Activated T-helper 17 cell treated with anti-CD3 and anti-CD28 coated beads, Interleukin-2, amount 50 U/mL, for 72 hours (primary cell): ENCODE data around the gene KAT2B. TPM values are rescaled to one million over a fixed set of nuclear protein-coding genes. Genes with fewer than 3 reads are reported as not detected.
"Not testable (repeated sequence)": the region's sequence is repeated elsewhere in the genome, so short reads cannot be mapped to it uniquely, and the experiment has no call there.

ENCODE experiments used
- ATAC-seq: fragments of 150-1000 bp; cut with Tn5 transposase; replicated peaks from 2 replicates; pipeline ENCODE4 v1.10.0; 2021; ENCODE audit warnings: mild to moderate bottlenecking, moderate library complexity
- H3K27ac Mint-ChIP-seq: one replicate; pipeline ENCODE4 v1.8.0; 2022; ENCODE audit warnings: mixed read lengths
- H3K27me3 Mint-ChIP-seq: one replicate; pipeline ENCODE4 v1.8.0; 2022; ENCODE audit warnings: mixed read lengths
- H3K36me3 Mint-ChIP-seq: one replicate; pipeline ENCODE4 v1.8.0; 2022; ENCODE audit warnings: low read depth, mild to moderate bottlenecking, mixed read lengths
- H3K4me1 Mint-ChIP-seq: one replicate; pipeline ENCODE4 v1.8.0; 2022; ENCODE audit warnings: mixed read lengths
- H3K4me3 Mint-ChIP-seq: one replicate; pipeline ENCODE4 v1.8.0; 2022; ENCODE audit warnings: mild to moderate bottlenecking, mixed read lengths
- H3K9me3 Mint-ChIP-seq: one replicate; pipeline ENCODE4 v1.8.0; 2022; ENCODE audit warnings: mixed read lengths
- total RNA-seq, 2 donors: library from RNA; stranded (reverse); gene quantifications; one replicate each; pipeline ENCODE4 v1.2.3, GENCODE V29; 2022

The KAT2B gene
- total RNA-seq: 100 to 1,000 TPM; 109 to 143 TPM

DNA sequence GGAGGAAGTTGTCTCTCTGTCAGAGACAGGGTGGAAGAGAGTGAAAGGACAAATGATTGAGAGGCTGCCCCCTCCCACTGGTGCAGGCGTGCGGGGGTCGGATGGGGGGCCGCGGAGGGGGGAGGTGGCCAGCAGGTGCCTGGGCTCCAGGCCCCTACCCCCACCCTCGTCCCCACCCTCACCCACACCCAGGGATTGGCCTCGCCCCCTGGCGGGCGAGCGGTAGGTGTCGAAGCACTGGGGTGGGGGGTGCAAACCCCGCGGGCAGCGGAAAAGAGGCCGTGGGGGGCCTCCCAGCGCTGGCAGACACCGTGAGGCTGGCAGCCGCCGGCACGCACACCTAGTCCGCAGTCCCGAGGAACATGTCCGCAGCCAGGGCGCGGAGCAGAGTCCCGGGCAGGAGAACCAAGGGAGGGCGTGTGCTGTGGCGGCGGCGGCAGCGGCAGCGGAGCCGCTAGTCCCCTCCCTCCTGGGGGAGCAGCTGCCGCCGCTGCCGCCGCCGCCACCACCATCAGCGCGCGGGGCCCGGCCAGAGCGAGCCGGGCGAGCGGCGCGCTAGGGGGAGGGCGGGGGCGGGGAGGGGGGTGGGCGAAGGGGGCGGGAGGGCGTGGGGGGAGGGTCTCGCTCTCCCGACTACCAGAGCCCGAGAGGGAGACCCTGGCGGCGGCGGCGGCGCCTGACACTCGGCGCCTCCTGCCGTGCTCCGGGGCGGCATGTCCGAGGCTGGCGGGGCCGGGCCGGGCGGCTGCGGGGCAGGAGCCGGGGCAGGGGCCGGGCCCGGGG lies at the start of gene KAT2B:
TSS of gene KAT2B (plus strand) at position 682 of the 783 bp plus-strand sequence. CDS start at position 714, 32 bp downstream.
- H3K9me3 Mint-ChIP-seq: no peaks in the 10 kb centered on the region
- peaks cover 53% of the 10 kb centered on the region for H3K36me3 Mint-ChIP-seq
- no peaks in the 10 kb centered on the region for H3K27me3 Mint-ChIP-seq
- peak within 1 kb of the TSS; percentile 98 for H3K4me3 Mint-ChIP-seq
- H3K27ac Mint-ChIP-seq: peak within 1 kb of the TSS; percentile 98
- peaks cover 37% of the 10 kb centered on the region for H3K4me1 Mint-ChIP-seq
- peak; percentile 59 for ATAC-seq

DNA sequence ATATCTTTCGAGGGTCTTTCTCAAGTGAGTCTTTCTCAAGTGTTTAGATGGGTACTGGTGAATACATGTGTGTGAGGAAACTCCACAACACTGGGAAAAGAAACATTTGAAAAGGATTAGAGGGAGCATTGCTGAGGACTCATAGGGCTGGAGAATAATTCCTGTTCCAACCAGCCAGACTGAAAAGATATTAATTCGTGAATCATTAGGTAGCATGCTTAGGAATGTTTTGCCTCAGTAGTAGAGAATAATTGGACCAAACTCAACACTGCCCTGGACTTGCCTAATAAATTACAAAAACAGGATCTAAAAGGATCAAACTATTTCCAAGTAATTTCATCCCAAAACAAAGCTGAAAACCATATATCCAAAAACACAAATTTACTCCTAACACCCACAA lies 45.5 kb upstream of the KAT2B start:
- no peaks in the 10 kb centered on the region for H3K36me3 Mint-ChIP-seq
- H3K4me3 Mint-ChIP-seq: no peak overlapping the region
- H3K4me1 Mint-ChIP-seq: no peaks in the 10 kb centered on the region
- no peaks in the 10 kb centered on the region for H3K27me3 Mint-ChIP-seq
- no peak overlapping the region for H3K27ac Mint-ChIP-seq
- no peak for ATAC-seq
- H3K9me3 Mint-ChIP-seq: peaks cover 4% of the 10 kb centered on the region

DNA sequence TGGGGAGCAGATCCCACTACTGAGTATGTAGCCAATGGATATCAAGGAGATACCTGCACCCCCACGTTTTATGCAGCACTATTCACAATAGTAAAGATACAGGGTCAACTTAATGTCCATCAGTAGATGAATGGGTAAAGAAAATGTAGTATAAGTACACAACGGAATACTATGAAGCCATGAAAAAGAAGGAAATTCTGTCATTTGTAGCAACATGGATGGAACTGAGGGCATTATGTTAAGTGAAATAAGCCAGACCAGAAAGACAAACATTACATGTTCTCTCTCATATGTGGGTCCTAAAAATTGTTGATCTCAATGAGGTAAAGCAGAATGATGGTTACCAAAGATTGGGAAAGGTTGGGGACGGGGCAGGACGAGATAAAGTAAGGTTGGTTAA lies 42.7 kb upstream of the KAT2B start:
- Mint-ChIP-seq H3K36me3 (no peaks in the 10 kb centered on the region), H3K27me3 (no peaks in the 10 kb centered on the region), H3K4me3 (no peak overlapping the region), H3K4me1 (no peaks in the 10 kb centered on the region), H3K9me3 (peaks cover 4% of the 10 kb centered on the region), H3K27ac (no peak overlapping the region)
- ATAC-seq: no peak

- H3K9me3 Mint-ChIP-seq: peaks cover 4% of the 10 kb centered on the region
- H3K27me3 Mint-ChIP-seq: no peaks in the 10 kb centered on the region
- H3K27ac Mint-ChIP-seq: no peak overlapping the region
- H3K4me3 Mint-ChIP-seq: no peak overlapping the region
- H3K36me3 Mint-ChIP-seq: no peaks in the 10 kb centered on the region
- no peaks in the 10 kb centered on the region for H3K4me1 Mint-ChIP-seq
- ATAC-seq: no peak
Observed at GRCh38 chr3:20001932-20002331, 38.3 kb upstream of the KAT2B start.

DNA sequence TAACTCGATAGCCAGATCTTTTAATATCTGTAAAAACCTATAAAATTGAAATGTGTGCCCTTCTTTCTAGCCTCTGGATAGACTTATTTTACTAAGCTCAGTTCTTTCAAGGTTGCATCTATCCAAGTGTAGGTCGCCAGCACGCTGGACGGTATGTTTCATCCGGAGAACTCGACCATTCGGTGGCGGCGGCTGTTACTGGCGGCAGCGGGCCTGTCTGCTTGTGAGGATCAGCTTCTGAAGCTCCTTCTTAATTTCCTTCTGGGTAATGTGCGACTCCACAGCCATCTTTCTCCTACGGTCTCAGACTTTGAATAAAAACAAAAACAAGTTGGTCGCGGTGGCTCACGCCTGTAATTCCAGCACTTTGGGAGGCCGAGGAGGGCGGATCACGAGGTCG lies 32.3 kb upstream of the KAT2B start:
- Mint-ChIP-seq H3K27me3 (no peaks in the 10 kb centered on the region), H3K36me3 (no peaks in the 10 kb centered on the region), H3K9me3 (no peaks in the 10 kb centered on the region), H3K4me1 (no peaks in the 10 kb centered on the region), H3K4me3 (no peak overlapping the region), H3K27ac (no peak overlapping the region)
- no peak for ATAC-seq

DNA sequence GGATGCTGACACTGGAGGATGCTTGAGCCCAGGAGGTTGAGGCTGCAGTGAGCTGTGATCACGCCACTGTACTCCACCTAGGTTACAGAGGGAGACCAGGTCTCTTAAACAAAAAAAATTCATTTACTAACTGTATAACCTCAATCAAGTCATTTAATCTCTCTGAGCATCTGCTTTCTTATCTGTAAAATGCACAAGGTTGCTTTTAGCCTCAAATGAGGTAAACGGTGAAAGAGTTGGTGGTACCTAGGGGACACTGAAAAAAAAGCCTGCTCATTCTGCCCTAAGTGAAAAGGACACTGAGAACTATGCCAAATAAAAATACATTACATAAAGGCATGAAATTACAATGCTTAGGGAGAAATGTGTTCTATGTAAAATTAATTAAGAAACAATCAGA lies 31.6 kb upstream of the KAT2B start:
- ATAC-seq: no peak
- no peaks in the 10 kb centered on the region for H3K9me3 Mint-ChIP-seq
- H3K4me1 Mint-ChIP-seq: peaks cover 4% of the 10 kb centered on the region
- H3K27me3 Mint-ChIP-seq: no peaks in the 10 kb centered on the region
- H3K4me3 Mint-ChIP-seq: no peak overlapping the region
- no peak overlapping the region for H3K27ac Mint-ChIP-seq
- H3K36me3 Mint-ChIP-seq: no peaks in the 10 kb centered on the region

- Mint-ChIP-seq H3K36me3 (no peaks in the 10 kb centered on the region), H3K27ac (no peak within 1 kb of the TSS), H3K27me3 (no peaks in the 10 kb centered on the region), H3K4me1 (peaks cover 4% of the 10 kb centered on the region), H3K9me3 (no peaks in the 10 kb centered on the region), H3K4me3 (no peak within 1 kb of the TSS)
- no peak for ATAC-seq
Observed at GRCh38 chr3:20012164-20012563, 28.1 kb upstream of the KAT2B start, which contains the start of gene PP2D1. PP2D1 (minus strand) TSS chr3:20012264; CDS start chr3:20012072, 192 bp downstream.

GRCh38 chr3:20013396-20013795 lies 26.9 kb upstream of the KAT2B start:
- Mint-ChIP-seq H3K27me3 (no peaks in the 10 kb centered on the region), H3K4me3 (no peak overlapping the region), H3K36me3 (no peaks in the 10 kb centered on the region), H3K9me3 (no peaks in the 10 kb centered on the region), H3K4me1 (peaks cover 4% of the 10 kb centered on the region), H3K27ac (no peak overlapping the region)
- no peak for ATAC-seq

DNA sequence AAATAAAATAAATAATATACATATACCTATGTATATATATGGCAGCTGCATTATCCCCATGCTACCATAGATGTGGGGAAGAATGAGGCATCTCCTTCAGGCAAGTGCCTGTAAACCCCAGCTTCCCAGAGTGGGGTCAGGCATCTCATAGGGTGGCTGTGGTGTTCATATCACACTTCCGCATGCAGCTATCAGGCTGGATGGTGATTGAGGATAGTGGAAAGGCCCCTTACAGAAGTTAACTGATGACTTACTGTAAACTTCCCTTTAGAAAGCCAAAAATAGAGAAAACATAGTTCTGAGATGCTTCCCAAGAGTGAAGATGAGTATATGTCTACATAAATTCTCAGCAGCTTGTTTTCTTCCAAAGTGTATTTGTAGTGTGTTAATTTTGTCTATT lies 24.7 kb upstream of the KAT2B start:
- no peaks in the 10 kb centered on the region for H3K9me3 Mint-ChIP-seq
- no peak for ATAC-seq
- H3K4me1 Mint-ChIP-seq: peaks cover 4% of the 10 kb centered on the region
- H3K27ac Mint-ChIP-seq: no peak overlapping the region
- H3K27me3 Mint-ChIP-seq: no peaks in the 10 kb centered on the region
- no peaks in the 10 kb centered on the region for H3K36me3 Mint-ChIP-seq
- no peak overlapping the region for H3K4me3 Mint-ChIP-seq

DNA sequence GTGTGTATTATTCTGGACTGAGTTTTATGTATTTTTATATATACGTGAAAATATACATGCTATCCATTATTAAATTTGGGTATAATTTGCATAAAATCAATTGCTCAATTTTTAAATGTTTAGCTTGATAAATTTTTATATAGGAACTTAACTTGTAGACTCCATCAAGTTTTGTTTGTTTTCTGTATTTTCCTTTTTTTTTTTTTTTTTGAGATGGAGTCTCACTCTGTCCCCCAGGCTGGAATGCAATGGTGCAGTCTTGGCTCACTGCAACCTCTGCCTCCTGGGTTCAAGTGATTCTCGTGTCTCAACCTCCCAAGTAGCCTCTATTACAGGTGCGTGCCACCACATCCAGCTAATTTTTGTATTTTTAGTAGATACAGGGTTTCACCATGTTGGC lies 24.2 kb upstream of the KAT2B start:
- not testable (repeated sequence) for ATAC-seq, H3K4me1 Mint-ChIP-seq, H3K9me3 Mint-ChIP-seq, H3K4me3 Mint-ChIP-seq, H3K36me3 Mint-ChIP-seq, H3K27ac Mint-ChIP-seq, H3K27me3 Mint-ChIP-seq

- H3K9me3 Mint-ChIP-seq: no peaks in the 10 kb centered on the region
- no peak for ATAC-seq
- H3K27ac Mint-ChIP-seq: peak overlapping the region; percentile 55
- no peaks in the 10 kb centered on the region for H3K4me1 Mint-ChIP-seq
- H3K27me3 Mint-ChIP-seq: no peaks in the 10 kb centered on the region
- H3K4me3 Mint-ChIP-seq: no peak overlapping the region
- H3K36me3 Mint-ChIP-seq: no peaks in the 10 kb centered on the region
Observed at GRCh38 chr3:20022954-20023622, 17.2 kb upstream of the KAT2B start.

GRCh38 chr3:20023623-20024405 lies 16.4 kb upstream of the KAT2B start:
- peak overlapping the region; percentile 55 for H3K27ac Mint-ChIP-seq
- no peaks in the 10 kb centered on the region for H3K27me3 Mint-ChIP-seq
- no peak for ATAC-seq
- no peaks in the 10 kb centered on the region for H3K9me3 Mint-ChIP-seq
- no peaks in the 10 kb centered on the region for H3K36me3 Mint-ChIP-seq
- no peak overlapping the region for H3K4me3 Mint-ChIP-seq
- no peaks in the 10 kb centered on the region for H3K4me1 Mint-ChIP-seq

DNA sequence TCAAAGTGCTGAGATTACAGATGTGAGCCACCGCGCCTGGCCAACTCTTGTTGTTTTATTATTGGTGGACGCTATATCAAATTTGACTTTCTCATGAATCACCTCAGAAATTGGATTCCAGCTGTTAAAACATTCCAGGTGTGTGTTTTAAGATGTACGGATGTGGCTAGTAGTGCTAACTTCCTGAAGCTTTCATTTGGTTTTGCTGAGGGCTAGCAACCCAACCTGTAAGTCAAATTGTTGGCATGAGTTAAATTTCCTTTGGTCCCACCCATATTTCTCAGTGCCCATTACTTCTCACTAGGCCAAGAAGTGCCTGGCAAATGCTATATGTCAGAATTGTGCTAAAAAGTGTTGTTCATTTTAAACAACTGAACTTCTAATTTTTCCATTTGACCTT lies 13.1 kb upstream of the KAT2B start:
- no peak overlapping the region for H3K27ac Mint-ChIP-seq
- no peaks in the 10 kb centered on the region for H3K9me3 Mint-ChIP-seq
- no peak overlapping the region for H3K4me3 Mint-ChIP-seq
- no peaks in the 10 kb centered on the region for H3K27me3 Mint-ChIP-seq
- no peak for ATAC-seq
- no peaks in the 10 kb centered on the region for H3K36me3 Mint-ChIP-seq
- no peaks in the 10 kb centered on the region for H3K4me1 Mint-ChIP-seq

DNA sequence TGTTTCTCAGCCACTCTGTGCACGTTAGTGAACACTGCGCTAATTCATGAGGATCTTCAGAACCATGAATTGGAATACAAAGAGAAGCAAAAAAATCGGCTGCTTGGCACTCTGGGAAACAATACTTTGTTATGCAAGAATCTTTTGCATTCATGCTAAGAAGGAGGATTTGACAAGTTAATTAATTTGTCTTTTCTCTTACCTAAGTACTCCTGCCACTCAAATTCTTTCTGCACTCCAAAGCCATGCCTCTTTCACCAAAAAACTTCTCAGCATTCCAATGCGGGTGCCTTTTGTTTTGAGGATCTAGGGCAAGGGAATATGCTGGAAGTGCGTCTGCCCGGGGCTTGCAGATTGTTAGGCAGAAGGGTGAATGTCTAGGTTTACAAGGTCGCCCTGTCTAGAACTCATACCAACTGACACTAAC lies 11.3 kb upstream of the KAT2B start:
- Mint-ChIP-seq H3K27ac (no peak overlapping the region), H3K36me3 (no peaks in the 10 kb centered on the region), H3K27me3 (no peaks in the 10 kb centered on the region), H3K9me3 (no peaks in the 10 kb centered on the region), H3K4me1 (no peaks in the 10 kb centered on the region), H3K4me3 (no peak overlapping the region)
- ATAC-seq: no peak

DNA sequence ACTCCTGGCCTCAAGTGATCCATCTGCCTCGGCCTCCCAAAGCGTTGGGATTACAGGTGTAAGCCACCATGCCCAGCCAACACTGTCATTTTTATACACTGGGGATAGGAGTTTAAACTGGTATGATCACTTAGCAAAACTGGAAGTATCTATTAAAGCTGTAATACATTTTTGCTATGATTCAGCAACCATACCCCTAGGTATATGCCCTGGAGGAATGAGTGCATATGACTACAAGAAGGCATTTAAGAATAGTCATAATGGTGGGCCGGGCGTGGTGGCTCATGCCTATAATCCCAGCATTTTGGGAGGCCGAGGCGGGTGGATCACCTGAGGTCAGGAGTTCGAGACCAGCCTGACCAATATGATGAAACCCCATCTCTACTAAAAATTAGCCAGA lies 8.3 kb upstream of the KAT2B start:
- H3K27ac Mint-ChIP-seq, H3K27me3 Mint-ChIP-seq, H3K4me3 Mint-ChIP-seq, H3K9me3 Mint-ChIP-seq, ATAC-seq, H3K36me3 Mint-ChIP-seq, H3K4me1 Mint-ChIP-seq: not testable (repeated sequence)
